ENCODE results near the gene BAG2. TPM values are rescaled to one million over a fixed set of nuclear protein-coding genes. Genes with fewer than 3 reads are reported as not detected.

Gene BAG2
- 4.1 and 5.3 TPM in 2 replicates for total RNA-seq (ENCODE audit: low replicate concordance)

GRCh38 chr6:57172136-57173055 is at the start of gene BAG2:
BAG2 (plus strand) TSS chr6:57172326; CDS start chr6:57172698, 372 bp downstream.

DNA sequence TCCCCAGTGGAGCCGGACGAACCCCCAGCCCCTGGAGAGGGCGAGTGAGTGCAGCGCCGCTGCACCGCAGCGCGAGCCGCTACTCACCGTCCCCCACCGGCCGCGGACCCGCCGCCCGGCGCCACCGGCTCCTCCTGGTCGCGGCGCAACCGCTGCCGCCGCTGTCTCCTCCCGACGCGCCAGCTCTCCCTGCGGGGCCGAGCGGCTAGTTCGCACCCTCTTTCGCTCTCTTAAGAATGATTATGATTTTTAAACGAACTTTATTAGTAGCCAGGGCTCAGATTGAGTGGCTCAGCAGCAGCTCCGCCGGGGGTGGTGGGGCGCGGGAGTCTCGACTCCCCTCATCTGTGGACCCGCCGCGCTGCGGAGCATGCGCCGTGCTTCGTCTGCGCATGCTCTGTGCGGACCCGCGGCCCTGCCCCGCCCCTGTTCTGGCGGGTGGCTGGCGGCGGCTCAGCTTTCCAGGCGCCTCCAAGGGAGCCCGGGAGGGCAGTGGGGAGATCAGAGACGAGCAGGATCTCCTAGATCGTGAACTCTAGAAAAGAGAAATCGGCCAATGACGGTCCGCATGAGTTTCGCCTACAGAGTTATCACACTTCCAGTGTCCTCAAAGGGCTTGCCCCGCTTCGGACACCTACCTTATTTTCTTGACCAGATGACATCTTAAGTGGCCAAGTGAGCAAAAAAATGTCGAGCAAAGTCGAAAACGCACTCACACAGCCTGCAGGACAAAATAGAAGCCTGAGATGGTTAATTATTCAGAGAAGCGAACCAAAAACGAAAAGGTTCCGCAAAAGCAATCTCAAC is 50.0 kb downstream of the BAG2 start, which contains the start of gene RAB23:
TSS of gene RAB23 (minus strand) at position 372 of the 807 bp plus-strand sequence. CDS start 11,927 bp downstream, outside the sequence.

Other genes with a start within 250 kb of the BAG2 start
- 5.6 and 6.1 TPM in 2 replicates for gene BEND6, start 217.2 kb upstream of the BAG2 start, total RNA-seq (ENCODE audit: low replicate concordance)
- gene KIAA1586, start 125.6 kb upstream of the BAG2 start, total RNA-seq (ENCODE audit: low replicate concordance): 8.4 and 11.7 TPM in 2 replicates
- 48.4 and 50.7 TPM in 2 replicates for gene ZNF451, start 82.1 kb upstream of the BAG2 start, total RNA-seq (ENCODE audit: low replicate concordance)
- 16.5 and 23.2 TPM in 2 replicates for gene RAB23, start 50.0 kb downstream of the BAG2 start, total RNA-seq (ENCODE audit: low replicate concordance)
- gene PRIM2, start 145.3 kb downstream of the BAG2 start, total RNA-seq (ENCODE audit: low replicate concordance): 10.3 and 15.6 TPM in 2 replicates

Data from smooth muscle cell of the coronary artery (primary cell).